Measurements from ENCODE around the gene SPATA1.
"Not testable (repeated sequence)": the region's sequence is repeated elsewhere in the genome, so short reads cannot be mapped to it uniquely, and the experiment has no call there.

Gene SPATA1

DNA sequence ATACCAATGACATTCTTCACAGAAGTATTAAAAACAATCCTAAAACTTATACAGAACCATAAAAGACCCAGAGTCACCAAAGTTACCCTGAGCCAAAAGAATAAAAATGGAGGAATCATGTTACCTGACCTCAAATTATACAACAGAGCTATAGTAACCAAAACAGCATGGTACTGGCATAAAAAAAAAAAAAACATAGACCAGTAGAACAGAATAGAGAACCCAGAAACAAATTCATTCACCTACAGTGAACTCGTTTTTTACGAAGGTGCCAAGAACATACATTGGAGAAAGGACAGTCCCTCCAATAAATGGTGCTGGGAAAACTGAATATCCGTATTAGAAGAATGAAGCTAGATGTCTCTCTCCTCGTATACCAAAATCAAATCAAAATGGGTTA is 2.8 kb downstream of the SPATA1 start:
- DNase-seq = no peak

DNA sequence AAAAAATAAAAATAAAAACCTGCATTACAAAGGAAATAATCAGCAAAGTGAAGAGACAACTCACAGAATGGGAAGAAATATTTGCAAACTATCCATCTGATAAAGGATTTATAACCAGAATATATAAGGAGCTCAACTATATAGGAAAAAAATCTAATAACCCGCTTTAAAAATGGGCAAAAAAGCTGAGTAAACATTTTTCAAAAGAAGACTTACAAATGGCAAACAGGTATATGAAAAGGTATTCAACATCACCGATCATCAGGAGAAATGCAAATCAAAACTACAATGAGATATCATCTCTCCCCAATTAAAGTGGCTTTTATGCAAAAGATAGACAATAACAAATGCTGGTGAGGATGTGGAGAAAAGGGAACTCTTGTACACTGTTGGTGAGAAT is 4.0 kb downstream of the SPATA1 start:
- no peak for DNase-seq

DNA sequence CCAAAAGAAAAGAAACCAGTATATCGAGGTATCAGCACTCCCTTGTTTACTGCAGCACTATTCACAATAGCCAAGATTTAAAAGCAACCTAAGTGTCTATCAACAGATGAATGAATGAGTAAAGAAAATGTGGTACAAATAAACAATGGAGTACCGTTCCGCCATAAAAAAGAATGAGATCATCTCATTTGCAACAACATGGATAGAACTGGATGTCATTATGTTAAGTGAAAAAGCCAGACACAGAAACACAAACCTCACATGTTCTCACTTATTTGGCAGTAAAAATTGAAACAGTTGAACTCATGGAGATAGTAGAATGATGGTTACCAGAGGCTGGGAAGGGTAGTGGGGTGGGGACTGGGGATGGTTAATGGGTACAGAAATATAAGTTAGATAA is 4.5 kb downstream of the SPATA1 start:
- DNase-seq = no peak

DNA sequence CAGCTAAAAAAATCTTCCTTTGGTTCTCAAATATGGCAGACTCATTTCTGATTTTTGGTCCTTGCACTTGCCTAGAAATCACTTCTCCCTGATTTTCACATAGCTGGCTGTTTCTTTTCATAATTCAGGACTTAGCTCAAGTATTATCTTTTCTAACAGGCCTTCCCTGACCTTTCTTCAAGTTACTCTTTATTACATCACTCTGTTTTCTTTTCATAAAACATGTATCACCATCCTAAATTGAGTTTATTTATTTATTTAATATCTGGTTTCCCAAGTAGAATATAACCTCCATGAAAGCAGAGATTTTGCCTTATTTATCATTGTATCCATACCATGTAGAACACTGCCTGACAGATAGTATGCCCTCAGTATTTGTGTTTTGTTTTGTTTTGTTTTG is 18.4 kb downstream of the SPATA1 start:
- DNase-seq = no peak

DNA sequence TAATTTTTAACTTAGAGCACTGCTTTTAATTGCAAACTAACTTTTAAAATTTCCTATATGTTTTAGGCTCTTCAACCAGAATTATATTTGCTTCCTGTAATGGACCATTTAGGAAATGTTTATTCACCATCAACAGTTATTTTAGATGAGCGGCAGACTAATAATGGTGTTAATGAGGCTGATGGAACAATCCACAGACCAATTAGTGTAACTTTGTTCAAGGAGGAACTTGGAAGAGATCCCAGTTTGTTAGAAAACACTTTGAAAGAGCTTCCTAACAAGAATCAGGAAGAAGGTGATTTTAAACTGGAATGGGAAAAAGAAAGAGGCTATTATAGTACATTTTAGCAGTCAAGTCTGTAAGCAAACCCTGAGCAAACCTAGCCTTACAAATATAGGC is 19.6 kb downstream of the SPATA1 start:
- no peak for DNase-seq

DNA sequence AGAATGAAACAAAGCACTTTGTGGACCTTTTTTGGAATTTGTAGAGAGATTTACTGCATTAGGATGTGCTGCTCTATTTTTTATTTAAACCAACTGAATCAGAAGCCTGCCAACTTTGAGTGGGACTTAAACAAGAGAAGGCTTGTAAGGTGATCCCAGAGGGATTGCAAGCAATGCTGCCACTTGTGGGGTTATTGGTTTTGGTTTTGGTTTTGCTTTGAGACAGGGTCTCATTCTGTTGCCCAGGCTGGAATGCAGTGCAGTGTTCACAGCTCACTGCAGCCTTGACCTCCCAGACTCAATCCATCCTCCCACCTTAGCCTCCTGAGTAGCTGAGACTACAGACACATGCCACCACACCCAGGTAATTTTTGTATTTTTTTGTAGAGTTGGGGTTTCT is 32.4 kb downstream of the SPATA1 start:
- DNase-seq = no peak

DNA sequence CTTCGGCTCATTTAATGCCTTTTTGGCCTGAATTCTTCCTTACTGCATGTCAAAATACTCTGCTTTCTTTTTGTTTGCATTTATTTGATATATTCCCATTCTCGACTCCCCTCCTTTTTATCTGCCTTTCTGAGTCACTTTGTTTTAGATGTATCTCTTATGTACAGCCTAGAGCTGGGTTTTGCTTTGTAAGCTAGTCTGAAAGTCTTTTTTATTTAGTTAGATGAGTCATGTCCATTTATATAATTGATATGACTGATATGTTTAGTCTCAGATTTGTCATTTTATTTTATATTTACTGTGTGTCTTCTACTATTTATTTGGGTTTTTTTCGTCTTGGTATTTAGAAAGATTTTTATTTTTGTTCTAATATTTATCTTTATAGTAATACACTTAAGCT is 33.8 kb downstream of the SPATA1 start:
- no peak for DNase-seq

DNA sequence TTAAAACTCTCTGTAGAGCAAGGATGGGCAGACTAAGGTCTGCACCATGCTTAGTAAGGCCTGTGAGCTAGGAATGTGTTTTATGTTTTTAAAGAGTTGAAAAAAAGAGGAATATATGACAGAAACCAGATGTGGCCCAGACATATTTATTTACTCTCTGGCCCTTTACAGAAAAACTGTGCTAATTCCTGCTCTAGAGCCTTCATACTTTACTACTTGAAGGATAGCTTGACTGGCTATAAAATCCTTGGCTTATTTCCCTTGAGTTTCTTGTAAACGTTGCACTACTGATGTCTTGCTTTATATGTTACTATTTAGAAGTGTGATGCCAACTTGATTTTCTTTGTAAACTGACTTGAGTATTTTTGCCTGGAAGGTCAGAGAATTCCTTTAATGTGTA is 34.6 kb downstream of the SPATA1 start:
- DNase-seq = no peak

DNA sequence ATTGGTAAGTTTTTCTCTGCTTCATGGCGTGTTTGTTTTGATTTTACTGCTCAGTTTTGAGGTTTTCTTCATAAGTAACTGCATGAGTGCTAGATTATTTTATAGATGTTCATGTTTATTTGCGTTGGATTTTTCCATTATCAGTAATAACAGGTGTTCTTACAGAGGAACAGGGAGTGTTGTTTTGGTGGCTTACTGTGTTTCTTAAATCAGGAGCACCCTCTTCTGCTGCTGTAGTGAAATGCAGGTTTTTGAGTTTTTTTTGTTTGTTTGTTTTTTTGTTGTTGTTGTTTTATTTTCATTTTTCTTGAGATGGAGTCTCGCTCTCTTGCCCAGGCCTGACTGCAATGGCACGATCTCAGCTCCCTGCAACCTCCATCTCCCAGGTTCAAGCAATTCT is 35.5 kb downstream of the SPATA1 start:
- DNase-seq = peak; percentile 45

DNA sequence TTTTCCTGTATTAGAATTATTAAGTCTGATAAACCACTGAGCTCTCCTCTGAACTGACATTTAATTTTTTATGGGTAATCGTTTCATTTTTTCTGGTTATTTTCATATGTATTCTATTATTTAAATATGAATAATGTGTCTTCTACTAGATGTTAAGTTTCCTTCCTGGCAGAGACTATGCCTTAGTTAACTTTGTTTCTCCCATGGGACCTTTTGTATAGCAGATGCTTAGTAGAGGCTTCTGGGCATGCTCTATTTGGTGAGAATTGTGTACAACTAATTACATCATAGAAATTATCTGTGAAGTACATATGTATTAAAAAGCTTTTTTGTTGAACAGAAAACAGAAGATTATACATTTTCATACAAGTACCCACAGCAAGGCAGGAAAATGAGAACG is 44.6 kb downstream of the SPATA1 start:
- DNase-seq = no peak

DNA sequence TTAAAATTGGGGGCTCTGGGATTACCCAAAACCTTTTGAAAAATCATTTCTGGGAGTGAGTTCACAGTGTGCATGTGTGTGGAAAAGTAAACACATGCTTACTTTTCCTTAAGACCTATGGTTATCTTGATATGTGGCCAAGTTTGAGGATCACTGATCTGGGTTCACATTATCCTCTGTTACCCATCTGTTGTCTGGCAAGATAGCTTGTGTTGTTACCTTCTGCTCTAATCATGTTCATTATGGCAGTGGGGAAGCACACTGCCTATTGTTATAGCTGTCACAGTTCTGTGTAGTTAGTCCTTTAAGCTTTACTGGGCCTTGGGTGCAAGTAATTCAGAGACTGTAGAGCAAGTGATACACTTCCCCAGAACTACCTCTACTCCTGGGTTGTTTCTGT is 63.0 kb downstream of the SPATA1 start:
- no peak for DNase-seq

DNA sequence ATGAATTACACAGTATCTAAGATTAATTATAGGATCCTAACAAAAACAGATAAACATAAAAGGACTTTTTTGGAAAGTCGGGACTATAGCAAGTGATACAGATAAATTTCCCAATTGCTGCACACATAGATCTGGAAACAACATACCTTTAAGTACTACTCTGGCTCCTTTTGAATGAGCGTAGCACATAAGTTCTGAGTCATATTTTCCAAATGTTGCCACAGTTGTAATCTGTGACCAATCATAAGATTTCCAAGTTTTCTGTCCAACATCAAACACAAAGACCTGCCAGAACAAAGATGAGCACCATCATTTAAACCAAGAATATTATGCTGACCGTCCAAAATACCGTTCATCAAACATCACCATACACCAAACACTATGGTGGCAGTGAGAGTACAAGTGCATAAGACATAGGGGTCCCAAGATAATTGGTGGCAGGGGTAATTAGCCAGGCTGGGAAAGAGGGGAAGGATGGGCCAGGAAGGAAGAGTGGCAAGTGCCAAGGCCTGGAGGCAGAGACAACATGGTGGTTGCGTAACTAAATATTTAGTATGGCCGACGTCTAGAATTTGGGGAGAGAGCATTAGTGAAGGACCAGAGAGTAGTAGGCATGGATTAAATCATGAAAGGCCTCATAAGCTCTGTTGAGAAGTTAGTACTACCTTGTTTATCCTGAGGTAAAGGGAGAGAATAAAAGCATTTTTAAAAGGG is 64.4 kb downstream of the SPATA1 start:
- no peak for DNase-seq

DNA sequence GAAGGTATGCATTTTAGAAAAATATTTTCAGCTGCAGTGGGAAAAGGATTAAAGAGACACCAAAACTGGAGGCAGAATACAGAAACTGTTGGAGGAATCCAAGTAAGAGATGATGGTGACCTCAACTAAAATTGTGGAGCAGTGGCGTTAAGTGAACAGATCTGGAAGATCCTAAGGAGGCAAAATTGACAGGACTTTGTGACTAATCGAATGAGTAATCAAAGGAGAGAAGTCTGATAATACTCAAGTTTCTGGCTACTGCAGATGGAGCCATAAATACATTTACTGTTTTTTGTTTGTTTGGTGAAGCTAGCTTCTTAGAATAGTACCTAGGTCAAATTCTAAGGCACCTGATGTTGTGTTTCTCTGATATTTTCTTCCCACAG is 65.0 kb downstream of the SPATA1 start:
- DNase-seq = no peak

DNA sequence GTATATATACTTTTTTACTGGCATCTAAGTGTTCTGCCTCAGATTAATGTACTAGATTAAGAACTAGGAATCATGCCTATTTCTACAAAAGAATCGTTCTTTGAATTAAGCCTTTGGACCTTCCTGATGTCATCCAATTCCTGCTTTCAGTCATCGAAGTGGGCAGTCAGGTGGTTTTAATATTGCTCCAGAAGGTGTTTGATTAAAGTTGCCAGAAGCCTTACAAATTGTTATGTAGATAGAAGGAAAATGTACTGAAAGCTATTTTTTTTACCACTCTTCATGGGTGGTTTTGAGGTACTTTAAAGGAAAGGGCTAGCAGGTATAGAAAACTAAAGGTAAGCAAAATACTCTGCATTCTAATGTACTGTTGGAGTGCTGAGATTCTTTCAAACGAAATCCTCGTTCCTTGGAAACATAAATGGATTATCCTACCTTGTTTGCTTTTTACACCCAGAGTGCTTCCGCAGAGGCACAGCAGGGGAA is 67.3 kb downstream of the SPATA1 start:
- peak; percentile 27 for DNase-seq

DNA sequence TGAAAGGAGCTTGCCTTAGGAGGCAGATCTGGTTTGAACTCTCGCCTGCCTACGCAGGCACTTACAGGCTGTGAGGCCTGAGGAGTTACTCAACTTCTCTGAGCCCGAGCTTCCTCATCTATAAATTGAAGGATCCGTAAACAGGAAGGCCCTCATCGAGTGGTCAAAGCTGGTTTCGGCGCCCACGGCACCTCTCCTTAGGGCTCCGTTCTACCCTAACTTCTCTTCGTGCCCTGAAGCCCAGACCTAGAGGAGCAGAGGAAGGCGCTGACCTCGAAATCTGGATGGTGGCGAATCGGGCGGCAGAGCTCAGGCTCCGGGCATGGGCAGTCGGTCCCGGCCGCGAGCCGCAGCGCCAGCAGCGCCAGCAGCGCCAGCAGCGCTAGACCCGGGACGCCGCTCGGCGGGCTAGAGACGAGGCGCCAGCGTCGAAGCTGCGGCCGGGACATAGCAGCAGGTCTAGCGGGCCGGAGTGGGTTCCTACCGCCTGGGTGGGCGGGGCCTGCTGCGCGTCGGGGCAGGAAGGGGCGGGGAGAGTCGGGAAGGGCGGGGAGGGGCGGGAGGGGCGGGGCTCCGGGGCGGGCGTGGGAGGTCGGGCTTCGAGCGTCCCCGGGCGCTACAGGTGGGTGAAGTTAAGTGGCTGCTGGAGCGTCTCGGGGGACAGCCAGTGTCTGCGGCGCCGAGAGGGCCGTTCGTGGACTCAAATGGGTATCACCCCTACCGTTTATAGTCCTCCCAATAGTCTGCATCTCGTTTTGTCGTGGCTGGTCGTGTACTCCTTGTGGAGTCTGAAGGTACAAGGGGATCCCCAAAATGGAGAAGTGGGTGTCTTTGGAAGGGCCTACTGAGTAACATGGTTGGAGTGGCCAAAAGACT is 68.0 kb downstream of the SPATA1 start, which contains the start of gene CTBS:
TSS of gene CTBS (minus strand) at position 474 of the 876 bp plus-strand sequence. CDS start at position 449, 25 bp downstream.
- DNase-seq = peak; percentile 95

DNA sequence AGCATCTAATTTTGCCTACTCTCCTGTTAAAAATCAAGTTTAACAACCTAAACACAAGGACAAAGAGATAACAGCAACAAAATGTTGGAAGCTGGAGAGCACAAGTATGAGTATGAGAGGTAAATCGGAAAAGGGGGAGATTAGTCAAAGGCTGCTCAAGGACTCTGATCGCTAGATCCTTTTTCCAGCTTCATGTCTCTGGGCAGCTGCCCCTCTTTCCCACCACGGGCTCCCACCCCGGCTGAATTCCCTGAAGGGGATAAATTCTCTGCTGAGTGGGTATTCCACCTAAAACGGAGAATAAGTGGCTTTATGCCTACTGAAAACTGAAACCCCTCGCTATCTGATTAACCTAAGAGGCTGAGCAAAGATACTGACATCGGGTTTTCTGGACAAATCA is 68.8 kb downstream of the SPATA1 start:
- no peak for DNase-seq

DNA sequence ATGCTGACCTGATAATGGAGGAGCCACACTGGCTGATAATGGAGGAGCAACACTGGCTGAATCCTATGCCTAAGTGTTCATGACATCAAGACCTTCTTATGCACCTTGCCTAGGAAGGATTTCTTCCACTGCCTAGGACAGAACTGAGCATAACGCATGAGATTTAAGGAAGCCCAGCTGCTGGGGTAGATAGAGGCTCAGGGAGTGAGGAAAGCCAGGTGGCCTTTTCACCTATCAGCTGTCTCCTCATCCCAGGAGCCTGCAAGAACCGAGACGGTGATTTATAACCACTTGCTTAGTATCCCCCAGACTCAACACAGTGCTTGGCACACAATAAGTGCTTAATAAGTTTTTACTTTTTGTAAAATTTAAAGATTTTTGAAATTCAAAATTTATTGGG is 75.5 kb downstream of the SPATA1 start:
- no peak for DNase-seq

DNA sequence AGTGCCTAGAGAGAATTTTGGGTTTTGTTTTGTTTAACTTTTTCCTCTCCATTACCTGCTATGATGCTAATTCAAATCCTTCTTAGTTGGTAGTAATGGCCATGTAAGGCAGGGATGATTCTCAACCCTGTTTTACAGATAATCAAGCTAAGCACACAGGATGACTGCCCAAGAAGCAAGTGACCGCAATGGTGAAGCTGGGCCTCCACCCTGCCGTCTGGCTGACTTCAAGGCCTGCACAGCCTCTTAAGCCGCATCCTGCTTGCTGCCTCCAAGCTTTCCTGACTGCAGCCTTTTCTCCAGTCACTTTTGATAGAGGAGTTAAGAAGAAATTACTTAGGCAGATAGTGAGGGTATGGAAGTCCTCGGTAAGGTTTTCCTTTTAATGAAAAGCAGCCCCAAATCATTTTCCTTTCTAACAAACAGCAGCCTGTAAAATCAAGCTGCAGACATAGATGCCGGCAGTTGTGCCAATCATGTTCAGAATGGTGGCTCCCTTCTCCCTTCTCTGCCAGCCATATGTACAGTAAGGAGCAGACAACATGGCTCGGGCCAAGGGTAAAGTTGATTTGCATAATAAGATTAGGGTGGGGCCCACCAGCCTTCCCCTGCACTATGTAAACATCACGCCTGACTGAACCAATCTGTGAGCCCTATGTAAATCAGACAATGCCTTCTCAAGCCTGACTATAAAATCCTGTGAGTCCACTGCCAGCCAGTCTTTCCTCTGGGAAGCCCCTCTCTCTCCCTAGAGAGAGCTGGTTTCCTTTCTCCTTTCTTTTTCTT is 76.8 kb downstream of the SPATA1 start:
- peak; percentile 29 for DNase-seq

DNA sequence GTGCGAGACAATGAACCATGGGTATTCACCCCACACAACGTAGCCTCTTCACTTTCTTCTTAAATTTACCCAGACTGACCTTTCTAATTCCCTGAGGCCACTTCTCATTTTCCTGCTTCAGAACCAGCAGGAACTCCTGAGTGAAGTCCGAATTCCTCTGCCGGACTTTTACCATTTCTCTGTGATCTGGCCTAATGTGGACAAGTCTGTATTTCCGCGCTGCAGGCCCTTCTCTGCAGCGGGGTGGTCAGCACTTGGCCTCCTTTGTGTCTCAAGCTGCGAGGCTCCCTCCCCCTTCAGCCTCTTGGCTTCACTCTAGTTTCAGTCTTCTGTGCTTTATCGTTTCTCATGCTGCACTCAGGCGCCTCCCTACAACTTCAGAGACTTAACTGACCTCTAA is 77.5 kb downstream of the SPATA1 start:
- DNase-seq = no peak

DNA sequence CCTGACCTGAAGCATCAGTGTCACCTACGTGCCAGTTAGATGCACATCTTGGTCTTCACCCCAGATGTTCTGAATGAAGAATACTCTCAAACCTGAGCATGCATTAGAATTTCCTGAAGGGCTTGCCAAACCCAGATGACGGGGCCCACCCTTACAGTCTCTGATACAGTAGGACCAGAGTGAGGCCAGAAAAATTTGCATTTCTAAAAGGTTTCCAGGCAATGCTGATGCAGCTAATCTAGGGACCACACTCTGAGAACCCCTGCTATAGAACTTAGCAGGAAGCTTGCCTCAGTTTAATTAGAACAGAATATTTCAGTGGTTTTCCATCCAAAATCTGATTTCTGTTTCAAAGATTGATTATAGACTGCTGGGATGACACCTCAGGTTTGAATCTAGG is 77.9 kb downstream of the SPATA1 start:
- no peak for DNase-seq

DNA sequence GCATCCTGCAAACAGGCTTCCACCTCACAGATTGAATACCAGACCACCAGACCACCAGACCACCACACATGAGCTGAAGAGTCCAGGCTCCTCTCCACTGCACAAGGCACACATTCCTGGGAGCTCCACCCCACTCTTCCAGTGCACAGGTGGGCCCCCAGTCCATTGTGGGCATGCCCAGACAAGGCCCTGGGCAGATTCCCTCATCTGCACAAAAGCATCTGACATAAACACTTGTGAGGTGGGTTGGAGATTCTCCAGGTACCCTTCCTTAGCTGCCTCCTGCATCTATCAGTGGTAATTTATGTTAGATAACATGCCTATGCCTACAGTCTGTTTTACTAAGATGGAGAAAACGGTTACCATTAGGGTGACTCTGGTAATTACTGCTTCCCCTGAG is 79.6 kb downstream of the SPATA1 start:
- no peak for DNase-seq

DNA sequence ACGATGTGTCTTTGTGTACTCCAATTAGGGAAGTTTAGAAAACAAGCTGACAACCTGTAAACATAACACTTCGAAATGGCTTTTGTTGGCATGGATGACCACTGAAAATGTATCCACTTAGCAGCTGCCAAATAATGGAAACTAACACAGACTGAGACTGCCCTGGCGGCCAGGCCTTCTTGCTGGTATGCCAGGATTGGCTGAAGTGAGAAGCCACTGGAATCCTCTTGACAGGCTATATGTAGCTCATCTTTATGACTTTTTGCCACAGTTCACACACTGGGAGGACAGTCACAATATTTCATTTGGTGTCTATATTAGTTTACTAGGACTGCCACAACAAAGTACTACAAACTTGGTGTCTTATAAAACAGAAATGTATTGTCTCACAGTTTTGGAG is 80.9 kb downstream of the SPATA1 start:
- no peak for DNase-seq

DNA sequence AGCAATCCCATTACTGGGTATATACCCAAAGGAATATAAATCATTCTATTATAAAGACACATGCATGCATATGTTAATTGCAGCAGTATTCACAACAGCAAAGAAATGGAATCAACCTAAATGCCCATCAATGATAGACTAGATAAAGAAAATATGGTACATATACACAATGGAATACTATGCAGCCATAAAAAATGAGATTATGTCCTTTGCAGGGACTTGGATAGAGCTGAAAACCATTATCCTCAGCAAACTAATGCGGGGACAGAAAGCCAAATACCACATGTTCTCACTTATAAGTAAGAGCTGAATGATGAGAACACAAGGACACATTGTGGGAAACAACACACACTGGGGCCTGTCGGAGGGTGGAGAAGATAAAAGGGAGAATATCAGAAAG is 88.8 kb downstream of the SPATA1 start:
- not testable (repeated sequence) for DNase-seq

Measured in hematopoietic multipotent progenitor cell treated with erythropoietin and hydrocortisone succinate and interleukin-3 and kit ligand, for 4 days (in vitro differentiated cells).